K562 (cell line): Measurements from ENCODE around the gene CRADD. TPM values are rescaled to one million over a fixed set of nuclear protein-coding genes. Genes with fewer than 3 reads are reported as not detected.
A peak's percentile ranks its signal among the peaks of the same experiment; 100 is the strongest.

Source experiments
- BCOR ChIP-seq: fragments of 450-650 bp; IDR thresholded peaks from 2 replicates; pipeline ENCODE4 v1.6.1; 2016
- CBFB ChIP-seq: sonication (generic); formaldehyde crosslinking; IDR thresholded peaks from 2 replicates; pipeline ENCODE4 v1.4.0; 2020; ENCODE audit warnings: mild to moderate bottlenecking, missing genetic modification reagents
- CREB1 ChIP-seq, 2 experiments: sonication (generic) in 1 of 2; formaldehyde crosslinking in 1 of 2; IDR thresholded peaks; 2 replicates each; pipeline versions ENCODE4 v1.6.1 to v1.8.0; 2012 to 2022; ENCODE audit warnings: inconsistent platforms in 1 of 2, mild to moderate bottlenecking in 1 of 2, missing genetic modification reagents in 1 of 2, moderate library complexity in 1 of 2
- CXXC5 ChIP-seq: fragments of 250-450 bp; sonication (Bioruptor Pico); IDR thresholded peaks from 2 replicates; pipeline ENCODE4 v1.8.0; 2022; ENCODE audit warnings: inconsistent platforms, mild to moderate bottlenecking, moderate library complexity
- DDX20 ChIP-seq: fragments of 450-650 bp; IDR thresholded peaks from 2 replicates; pipeline ENCODE4 v1.6.1; 2016; ENCODE audit warnings: missing genetic modification characterization, low read depth, mild to moderate bottlenecking, missing compliant biosample characterization, moderate library complexity
- FIP1L1 ChIP-seq: fragments of 200-400 bp; formaldehyde crosslinking; IDR thresholded peaks from 2 replicates; pipeline ENCODE4 v1.6.1; 2018; ENCODE audit warnings: mild to moderate bottlenecking, low read depth, low read length; ENCODE audit not compliant: poor library complexity, severe bottlenecking
- HBP1 ChIP-seq: fragments of 450-650 bp; formaldehyde crosslinking; IDR thresholded peaks from 2 replicates; pipeline ENCODE4 v1.4.0; 2022; ENCODE audit warnings: missing genetic modification characterization
- HDAC8 ChIP-seq: fragments of 450-650 bp; IDR thresholded peaks from 2 replicates; pipeline ENCODE4 v1.6.1; 2016; ENCODE audit warnings: mild to moderate bottlenecking, missing genetic modification characterization, moderate library complexity, missing compliant biosample characterization
- HLTF ChIP-seq: fragments of 450-650 bp; IDR thresholded peaks from 2 replicates; pipeline ENCODE4 v1.6.1; 2016
- LEF1 ChIP-seq: fragments of 450-650 bp; IDR thresholded peaks from 2 replicates; pipeline ENCODE4 v1.6.1; 2016; ENCODE audit warnings: mild to moderate bottlenecking
- MAFF ChIP-seq: IDR thresholded peaks from 2 replicates; pipeline ENCODE4 v1.6.1; 2012; ENCODE audit warnings: low read length, improper control_type of control experiment
- NFE2 ChIP-seq: IDR thresholded peaks from 2 replicates; pipeline ENCODE4 v1.6.1; 2014; ENCODE audit warnings: antibody characterized with exemption, low read depth
- POLR2H ChIP-seq: IDR thresholded peaks from 2 replicates; pipeline ENCODE4 v1.6.1; 2016; ENCODE audit warnings: missing genetic modification characterization, low read depth, mild to moderate bottlenecking, control low read depth, missing compliant biosample characterization, moderate library complexity
- RAD21 ChIP-seq, 2 experiments: fragments of 250-450 bp in 1 of 2; fragments of 450-650 bp in 1 of 2; sonication (Bioruptor Pico) in 1 of 2; formaldehyde crosslinking in 1 of 2; IDR thresholded peaks in 1 of 2; conservative IDR thresholded peaks in 1 of 2; 2 replicates each; pipeline versions ENCODE4 v1.4.0 to v1.8.0; 2020 to 2022; ENCODE audit warnings: mild to moderate bottlenecking in 2 of 2, moderate library complexity in 1 of 2
- RBBP5 ChIP-seq: fragments of 200-600 bp; sonication (generic); IDR thresholded peaks from 2 replicates; pipeline ENCODE4 v1.6.1; 2012; ENCODE audit warnings: borderline replicate concordance, mild to moderate bottlenecking, low read length, control low read depth, inconsistent platforms; ENCODE audit not compliant: insufficient read depth, poor library complexity, severe bottlenecking
- SPI1 ChIP-seq: IDR thresholded peaks from 2 replicates; pipeline ENCODE4 v1.6.1; 2011; ENCODE audit warnings: low read depth, low read length, control low read depth, borderline replicate concordance
- TAL1 ChIP-seq: fragments of 450-650 bp; IDR thresholded peaks from 2 replicates; pipeline ENCODE4 v1.6.1; 2016; ENCODE audit warnings: mild to moderate bottlenecking
- TBL1XR1 ChIP-seq, 2 experiments: IDR thresholded peaks; 2 replicates each; pipeline ENCODE4 v1.6.1; 2012; ENCODE audit warnings: improper control_type of control experiment in 2 of 2, low read length in 2 of 2, mild to moderate bottlenecking in 1 of 2
- WHSC1 ChIP-seq: IDR thresholded peaks from one replicate; pipeline ENCODE4 v1.6.1; 2012; ENCODE audit warnings: low read length, control low read depth, inconsistent platforms
- ZFPM2 ChIP-seq: fragments of 250-450 bp; sonication (Bioruptor Pico); IDR thresholded peaks from 2 replicates; pipeline ENCODE4 v1.5.1; 2022; ENCODE audit warnings: mild to moderate bottlenecking
- ZNF134 ChIP-seq: fragments of 250-450 bp; sonication (Bioruptor Pico); conservative IDR thresholded peaks from 2 replicates; pipeline ENCODE4 v1.4.0; 2020
- ZNF253 ChIP-seq: fragments of 250-450 bp; sonication (Bioruptor Pico); conservative IDR thresholded peaks from 2 replicates; pipeline ENCODE4 v1.6.1; 2021; ENCODE audit warnings: mild to moderate bottlenecking
- ZNF263 ChIP-seq: sonication (generic); formaldehyde crosslinking; IDR thresholded peaks from 2 replicates; pipeline ENCODE4 v1.8.0; 2022; ENCODE audit warnings: mild to moderate bottlenecking, missing genetic modification reagents, borderline replicate concordance
- ZNF280B ChIP-seq: fragments of 250-450 bp; sonication (Bioruptor Pico); IDR thresholded peaks from 2 replicates; pipeline ENCODE4 v1.5.1; 2021; ENCODE audit warnings: mild to moderate bottlenecking
- ZNF507 ChIP-seq: conservative IDR thresholded peaks from 2 replicates; pipeline ENCODE4 v1.6.1; 2017; ENCODE audit warnings: missing genetic modification characterization, missing compliant biosample characterization
- ZNF696 ChIP-seq: fragments of 250-450 bp; sonication (Bioruptor Pico); conservative IDR thresholded peaks from 2 replicates; pipeline ENCODE4 v1.4.0; 2020; ENCODE audit warnings: mild to moderate bottlenecking, moderate library complexity
- polyA plus RNA-seq, 8 experiments: library from polyadenylated mRNA; depleted of rRNA in 4 of 8; stranded (reverse) in 5 of 8; unstranded in 3 of 8; fragments of >200 nt; fragmentation: Nextera tagmentation in 2 of 8; fragmentation: Illumina TruSeq in 1 of 8; extraction: Ambion mirVana in 2 of 8; extraction: Trizol in 1 of 8; gene quantifications; 2 replicates each; pipeline versions ENCODE4 v1.2.1 to v1.2.3, GENCODE V29; 2011 to 2014; ENCODE audit warnings: inconsistent platforms in 1 of 8, missing spikeins in 1 of 8
- total RNA-seq, 7 experiments: library from RNA; depleted of rRNA in 6 of 7; stranded (reverse); fragments of >200 nt in 6 of 7; fragmentation: Illumina TruSeq in 2 of 7; extraction: Trizol in 2 of 7; gene quantifications; 2 replicates each; pipeline versions ENCODE4 v1.2.1 to v1.2.3, GENCODE V29; 2011 to 2021; ENCODE audit warnings: low replicate concordance in 1 of 7
- TF ChIP-seq, protein P1 (sequence below): sonication (generic); formaldehyde crosslinking; IDR thresholded peaks from 2 replicates; pipeline ENCODE4 v1.9.0; 2022; ENCODE audit warnings: mild to moderate bottlenecking, missing genetic modification reagents
- TF ChIP-seq, protein P2 (sequence below): fragments of 450-650 bp; conservative IDR thresholded peaks from 2 replicates; pipeline ENCODE4 v1.6.1; 2016; ENCODE audit warnings: missing genetic modification characterization, low read depth, mild to moderate bottlenecking, missing compliant biosample characterization, moderate library complexity

The CRADD gene
- total and polyA plus RNA-seq, 9 of the 15 experiments (the other 6 are each of a cell fraction or from before 2014, with no cell fraction given) = 20.5 to 41.1 (median 25.9) TPM

GRCh38 chr12:93706387-93706786, 29.2 kb downstream of the CRADD start (continued):
- no peak; a peak in 1 of 4 replicates for TF ChIP-seq RAD21 (CRISPR knock-in tag; conservative IDR thresholded peaks at IDR 0.05 in 1 of 2, IDR thresholded peaks at IDR 0.05 in 1 of 2)
- TF ChIP-seq ZNF280B (CRISPR knock-in tag) = no peak
- no peak for TF ChIP-seq FIP1L1
- TF ChIP-seq LEF1 = no peak
- no peak for TF ChIP-seq HLTF
- TF ChIP-seq POLR2H = no peak
- TF ChIP-seq BCOR = no peak
- no peak for TF ChIP-seq ZNF696
- TF ChIP-seq, protein P1, sequence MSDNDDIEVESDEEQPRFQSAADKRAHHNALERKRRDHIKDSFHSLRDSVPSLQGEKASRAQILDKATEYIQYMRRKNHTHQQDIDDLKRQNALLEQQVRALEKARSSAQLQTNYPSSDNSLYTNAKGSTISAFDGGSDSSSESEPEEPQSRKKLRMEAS (CRISPR knock-in tag) = no peak
- no peak for TF ChIP-seq CREB1 (IDR thresholded peaks at IDR 0.05)
- no peak for TF ChIP-seq CREB1 (CRISPR knock-in tag; IDR thresholded peaks at IDR 0.05)
- no peak for TF ChIP-seq ZNF253
- no peak for TF ChIP-seq SPI1
- TF ChIP-seq MAFF = peak; percentile 47; the same call in 1 of the 2 replicates
- TF ChIP-seq WHSC1 = no peak
- TF ChIP-seq, protein P2, sequence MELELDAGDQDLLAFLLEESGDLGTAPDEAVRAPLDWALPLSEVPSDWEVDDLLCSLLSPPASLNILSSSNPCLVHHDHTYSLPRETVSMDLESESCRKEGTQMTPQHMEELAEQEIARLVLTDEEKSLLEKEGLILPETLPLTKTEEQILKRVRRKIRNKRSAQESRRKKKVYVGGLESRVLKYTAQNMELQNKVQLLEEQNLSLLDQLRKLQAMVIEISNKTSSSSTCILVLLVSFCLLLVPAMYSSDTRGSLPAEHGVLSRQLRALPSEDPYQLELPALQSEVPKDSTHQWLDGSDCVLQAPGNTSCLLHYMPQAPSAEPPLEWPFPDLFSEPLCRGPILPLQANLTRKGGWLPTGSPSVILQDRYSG (tag) = no peak
- no peak for TF ChIP-seq HBP1 (CRISPR knock-in tag)
- TF ChIP-seq TBL1XR1 (IDR thresholded peaks at IDR 0.05; ENCODE audit: low read length in 2 of 2) = 0 out of 4 replicates have a peak, but pooled peaks of 1 of the 2 experiments have one; percentile 24
- no peak for TF ChIP-seq ZNF134 (CRISPR knock-in tag)
- no peak for TF ChIP-seq CBFB (CRISPR knock-in tag)
- TF ChIP-seq ZNF263 (CRISPR knock-in tag) = no peak
- TF ChIP-seq RBBP5 = no peak
- 0 out of 2 replicates have a peak, but pooled peaks have one; percentile 38 for TF ChIP-seq TAL1
- TF ChIP-seq DDX20 (tag) = no peak
- TF ChIP-seq HDAC8 = no peak
- no peak for TF ChIP-seq ZNF507
- TF ChIP-seq NFE2 = peak; percentile 87
- no peak for TF ChIP-seq CXXC5 (CRISPR knock-in tag)
- TF ChIP-seq ZFPM2 (CRISPR knock-in tag) = no peak
